Progenitor cell of endocrine pancreas (in vitro differentiated cells): ENCODE results near the gene SAMD8. TPM values are rescaled to one million over a fixed set of nuclear protein-coding genes. Genes with fewer than 3 reads are reported as not detected.

Experiments used
- DNase-seq: peaks from one replicate; pipeline ENCODE4 v3.0.0; 2021; ENCODE audit warnings: low spot score; ENCODE audit not compliant: unreplicated experiment
- H3K27ac Mint-ChIP-seq: 2 replicates; pipeline ENCODE4 v1.8.0; 2021; ENCODE audit warnings: mild to moderate bottlenecking, moderate library complexity, mixed read lengths
- H3K27me3 Mint-ChIP-seq: 2 replicates; pipeline ENCODE4 v1.8.0; 2021; ENCODE audit warnings: mixed read lengths
- H3K36me3 Mint-ChIP-seq: 2 replicates; pipeline ENCODE4 v1.8.0; 2022; ENCODE audit warnings: mixed read lengths; ENCODE audit not compliant: insufficient read depth
- H3K4me1 Mint-ChIP-seq: 2 replicates; pipeline ENCODE4 v1.8.0; 2021; ENCODE audit warnings: low read depth, mixed read lengths
- H3K4me3 Mint-ChIP-seq: 2 replicates; pipeline ENCODE4 v1.8.0; 2021; ENCODE audit warnings: low read depth, mild to moderate bottlenecking, moderate library complexity, mixed read lengths
- H3K9me3 Mint-ChIP-seq: 2 replicates; pipeline ENCODE4 v1.8.0; 2021; ENCODE audit warnings: low read depth, mixed read lengths
- total RNA-seq: library from RNA; stranded (reverse); gene quantifications from 2 replicates; pipeline ENCODE4 v1.2.1, GENCODE V29; 2021
- TF ChIP-seq, protein P1 (sequence below): fragments of 200-600 bp; sonication (generic); IDR thresholded peaks from one replicate; pipeline ENCODE4 v1.5.0; 2021; ENCODE audit warnings: antibody characterized with exemption, mild to moderate bottlenecking; ENCODE audit not compliant: unreplicated experiment

Gene SAMD8
- total RNA-seq, 1 donor from 2014 or later, result 17.4 TPM

DNA sequence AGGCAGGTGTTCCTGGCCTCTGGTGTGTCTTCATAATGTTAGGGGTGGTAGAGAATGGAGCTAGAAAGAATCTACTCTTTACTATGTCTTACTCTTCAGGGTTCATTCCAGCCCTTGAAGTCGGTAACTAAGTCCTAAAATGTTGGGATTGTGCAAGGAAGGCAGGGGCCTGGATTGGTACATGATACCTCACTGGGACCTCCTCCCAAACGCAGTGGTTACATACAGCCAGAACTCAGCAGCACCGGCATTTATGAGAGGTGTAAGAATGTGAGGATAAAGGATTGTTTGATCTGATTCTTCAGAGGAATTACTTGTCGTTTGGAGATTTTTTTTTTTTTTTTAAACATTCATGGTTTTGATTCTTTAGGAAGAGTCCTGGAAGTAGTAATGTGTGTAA, 117.4 kb downstream of the SAMD8 start:
- Mint-ChIP-seq H3K4me3 (no peak overlapping the region), H3K36me3 (peaks cover 28% of the 10 kb centered on the region)
- DNase-seq, result no peak

DNA sequence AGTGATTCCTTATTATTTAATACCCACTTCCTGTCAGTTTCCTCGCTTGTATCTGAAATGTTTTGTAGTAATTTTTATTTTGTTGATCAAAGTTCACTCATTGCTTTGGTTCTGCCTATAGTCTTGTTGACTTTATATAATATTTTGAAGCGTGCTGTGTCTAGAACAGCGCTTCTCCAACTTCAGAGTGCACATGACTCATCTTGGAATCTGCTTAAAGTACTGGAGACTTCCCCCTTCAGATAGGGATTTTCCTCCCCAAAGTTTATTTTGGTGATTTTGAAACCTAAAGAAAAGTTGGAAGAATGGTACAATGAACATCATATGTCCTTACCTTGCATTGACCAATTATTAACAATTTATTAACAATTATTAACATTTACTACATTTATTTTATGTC, 118.5 kb downstream of the SAMD8 start:
- Mint-ChIP-seq H3K36me3 (peaks cover 28% of the 10 kb centered on the region), H3K9me3 (no peaks in the 10 kb centered on the region), H3K27ac (no peak overlapping the region), H3K27me3 (no peaks in the 10 kb centered on the region), H3K4me1 (peaks cover 24% of the 10 kb centered on the region), H3K4me3 (no peak overlapping the region)
- TF ChIP-seq, protein P1, sequence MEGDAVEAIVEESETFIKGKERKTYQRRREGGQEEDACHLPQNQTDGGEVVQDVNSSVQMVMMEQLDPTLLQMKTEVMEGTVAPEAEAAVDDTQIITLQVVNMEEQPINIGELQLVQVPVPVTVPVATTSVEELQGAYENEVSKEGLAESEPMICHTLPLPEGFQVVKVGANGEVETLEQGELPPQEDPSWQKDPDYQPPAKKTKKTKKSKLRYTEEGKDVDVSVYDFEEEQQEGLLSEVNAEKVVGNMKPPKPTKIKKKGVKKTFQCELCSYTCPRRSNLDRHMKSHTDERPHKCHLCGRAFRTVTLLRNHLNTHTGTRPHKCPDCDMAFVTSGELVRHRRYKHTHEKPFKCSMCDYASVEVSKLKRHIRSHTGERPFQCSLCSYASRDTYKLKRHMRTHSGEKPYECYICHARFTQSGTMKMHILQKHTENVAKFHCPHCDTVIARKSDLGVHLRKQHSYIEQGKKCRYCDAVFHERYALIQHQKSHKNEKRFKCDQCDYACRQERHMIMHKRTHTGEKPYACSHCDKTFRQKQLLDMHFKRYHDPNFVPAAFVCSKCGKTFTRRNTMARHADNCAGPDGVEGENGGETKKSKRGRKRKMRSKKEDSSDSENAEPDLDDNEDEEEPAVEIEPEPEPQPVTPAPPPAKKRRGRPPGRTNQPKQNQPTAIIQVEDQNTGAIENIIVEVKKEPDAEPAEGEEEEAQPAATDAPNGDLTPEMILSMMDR, result no peak
- no peak for DNase-seq

More for the DNA sequence above, 117.4 kb downstream of the SAMD8 start:
- no peaks in the 10 kb centered on the region for H3K27me3 Mint-ChIP-seq
- H3K27ac Mint-ChIP-seq, result peak overlapping the region; percentile 60
- TF ChIP-seq, protein P1, result no peak
- H3K4me1 Mint-ChIP-seq, result peaks cover 35% of the 10 kb centered on the region
- no peaks in the 10 kb centered on the region for H3K9me3 Mint-ChIP-seq

DNA sequence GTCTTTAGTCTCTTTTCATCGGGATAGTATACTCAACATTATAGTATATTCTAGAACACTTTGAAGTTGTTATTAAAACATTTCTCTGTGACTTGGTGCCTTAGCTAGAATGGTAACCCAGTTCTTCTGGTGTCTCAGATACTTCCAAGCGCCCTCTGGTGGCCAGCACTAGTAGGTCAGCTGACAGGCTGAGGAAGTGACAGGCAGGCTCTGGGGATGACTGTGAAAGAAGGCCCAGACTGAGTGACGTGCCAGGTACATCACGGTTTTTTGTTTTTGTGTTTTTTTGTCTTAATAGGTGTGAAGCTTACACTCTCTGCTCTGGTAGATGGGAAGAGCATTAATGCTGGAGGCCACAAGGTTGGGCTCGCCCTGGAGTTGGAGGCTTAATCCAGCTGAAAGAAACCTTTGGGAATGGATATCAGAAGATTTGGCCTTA, 119.2 kb downstream of the SAMD8 start:
- peak overlapping the region; percentile 60 for H3K27ac Mint-ChIP-seq
- H3K4me1 Mint-ChIP-seq, result peaks cover 17% of the 10 kb centered on the region
- TF ChIP-seq, protein P1, result peak; percentile 93
- H3K27me3 Mint-ChIP-seq, result no peaks in the 10 kb centered on the region
- peak; percentile 74 for DNase-seq
- H3K4me3 Mint-ChIP-seq, result no peak overlapping the region
- no peaks in the 10 kb centered on the region for H3K9me3 Mint-ChIP-seq
- peaks cover 28% of the 10 kb centered on the region for H3K36me3 Mint-ChIP-seq

Other genes with a start within 250 kb of the SAMD8 start
- gene VDAC2, start 99.1 kb downstream of the SAMD8 start, total RNA-seq, result 142 and 154 TPM in 2 replicates
- 18.4 and 19.9 TPM in 2 replicates for gene COMTD1, start 124.3 kb downstream of the SAMD8 start, total RNA-seq